Right renal pelvis (tissue), 4 donors: ENCODE results near the gene NFATC2. TPM values are rescaled to one million over a fixed set of nuclear protein-coding genes. Genes with fewer than 3 reads are reported as not detected.

Experiments
- DNase-seq, 4 donors: peaks; one replicate each; pipeline ENCODE4 v3.0.0-alpha.2; 2013; ENCODE audit warnings: low read depth in 4 of 4, low spot score in 3 of 4, missing footprints in 1 of 4
- polyA plus RNA-seq, 4 donors: library from polyadenylated mRNA; unstranded; fragments of 120-200 nt; gene quantifications; one replicate each; pipeline ENCODE4 v1.2.1, GENCODE V29; 2013; ENCODE audit not compliant: insufficient read length in 4 of 4

Gene NFATC2
- polyA plus RNA-seq, 4 donors = 1.7 to 2.7 (median 1.7) TPM

- no peak for DNase-seq
Measured at GRCh38 chr20:51368461-51369211, 173.9 kb downstream of the NFATC2 start.

- DNase-seq = no peak
Measured at GRCh38 chr20:51366155-51366886, 176.2 kb downstream of the NFATC2 start.

- no peak for DNase-seq
Measured at GRCh38 chr20:51365670-51366069, 176.8 kb downstream of the NFATC2 start.

GRCh38 chr20:51363813-51364212, 178.7 kb downstream of the NFATC2 start:
- no peak for DNase-seq

- no peak for DNase-seq
Measured at GRCh38 chr20:51363378-51363777, 179.1 kb downstream of the NFATC2 start.

- no peak for DNase-seq
Measured at GRCh38 chr20:51362254-51362653, 180.3 kb downstream of the NFATC2 start.

- DNase-seq = no peak
Measured at GRCh38 chr20:51361258-51361657, 181.3 kb downstream of the NFATC2 start.

GRCh38 chr20:51360451-51361201, 181.9 kb downstream of the NFATC2 start:
- DNase-seq = no peak

GRCh38 chr20:51359947-51360346, 182.6 kb downstream of the NFATC2 start:
- no peak for DNase-seq

- DNase-seq = no peak
Measured at GRCh38 chr20:51359401-51359800, 183.1 kb downstream of the NFATC2 start.

GRCh38 chr20:51358032-51358724, 184.3 kb downstream of the NFATC2 start:
- DNase-seq = no peak

GRCh38 chr20:51357543-51357942, 185.0 kb downstream of the NFATC2 start:
- no peak for DNase-seq

- no peak for DNase-seq
Measured at GRCh38 chr20:51356871-51357270, 185.6 kb downstream of the NFATC2 start.

- no peak for DNase-seq
Measured at GRCh38 chr20:51354769-51355319, 187.7 kb downstream of the NFATC2 start.

GRCh38 chr20:51354191-51354768, 188.2 kb downstream of the NFATC2 start:
- DNase-seq = peak in 1 of 4 donors; percentile 12

- no peak for DNase-seq
Measured at GRCh38 chr20:51353491-51353890, 189.0 kb downstream of the NFATC2 start.

GRCh38 chr20:51352791-51353190, 189.7 kb downstream of the NFATC2 start:
- DNase-seq = no peak

- no peak for DNase-seq
Measured at GRCh38 chr20:51350941-51351631, 191.4 kb downstream of the NFATC2 start.

GRCh38 chr20:51348876-51349275, 193.6 kb downstream of the NFATC2 start:
- no peak for DNase-seq
